Fibroblast of lung (primary cell): ENCODE measurements around the gene RPL19.

Source experiments
- EZH2 ChIP-seq: IDR thresholded peaks from 2 replicates; pipeline ENCODE4 v1.5.1; 2012; ENCODE audit warnings: low read length, control low read depth, mild to moderate bottlenecking; ENCODE audit errors: missing control alignments
- TF ChIP-seq, protein P1 (sequence below), 2 donors: IDR thresholded peaks in 1 of 2; conservative IDR thresholded peaks in 1 of 2; 1 replicate in 1 of 2; 2 replicates in 1 of 2; pipeline ENCODE4 v1.5.1; 2011 to 2012; ENCODE audit warnings: low read length in 2 of 2, control low read depth in 1 of 2, inconsistent platforms in 1 of 2, low read depth in 1 of 2, mild to moderate bottlenecking in 1 of 2

DNA sequence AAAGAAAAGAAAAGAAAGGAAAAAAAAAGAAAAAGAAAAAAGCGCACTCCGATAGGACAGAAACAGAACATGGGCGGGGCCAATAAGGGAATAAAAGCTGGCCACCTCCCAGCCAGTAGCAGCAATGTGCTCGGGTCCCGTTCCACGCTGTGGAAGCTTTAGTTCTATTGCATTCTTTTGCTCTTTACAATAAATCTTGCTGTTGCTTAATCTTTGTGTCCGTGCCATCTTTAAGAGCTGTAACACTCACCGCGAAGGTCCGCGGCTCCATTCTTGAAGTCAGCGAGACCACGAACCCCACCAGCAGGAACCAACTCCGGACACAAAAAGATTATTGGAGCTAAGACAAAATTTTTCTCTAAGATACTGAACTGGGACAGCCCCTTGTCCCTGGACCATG, 31.0 kb upstream of the RPL19 start:
- no peak for TF ChIP-seq EZH2
- TF ChIP-seq, protein P1, sequence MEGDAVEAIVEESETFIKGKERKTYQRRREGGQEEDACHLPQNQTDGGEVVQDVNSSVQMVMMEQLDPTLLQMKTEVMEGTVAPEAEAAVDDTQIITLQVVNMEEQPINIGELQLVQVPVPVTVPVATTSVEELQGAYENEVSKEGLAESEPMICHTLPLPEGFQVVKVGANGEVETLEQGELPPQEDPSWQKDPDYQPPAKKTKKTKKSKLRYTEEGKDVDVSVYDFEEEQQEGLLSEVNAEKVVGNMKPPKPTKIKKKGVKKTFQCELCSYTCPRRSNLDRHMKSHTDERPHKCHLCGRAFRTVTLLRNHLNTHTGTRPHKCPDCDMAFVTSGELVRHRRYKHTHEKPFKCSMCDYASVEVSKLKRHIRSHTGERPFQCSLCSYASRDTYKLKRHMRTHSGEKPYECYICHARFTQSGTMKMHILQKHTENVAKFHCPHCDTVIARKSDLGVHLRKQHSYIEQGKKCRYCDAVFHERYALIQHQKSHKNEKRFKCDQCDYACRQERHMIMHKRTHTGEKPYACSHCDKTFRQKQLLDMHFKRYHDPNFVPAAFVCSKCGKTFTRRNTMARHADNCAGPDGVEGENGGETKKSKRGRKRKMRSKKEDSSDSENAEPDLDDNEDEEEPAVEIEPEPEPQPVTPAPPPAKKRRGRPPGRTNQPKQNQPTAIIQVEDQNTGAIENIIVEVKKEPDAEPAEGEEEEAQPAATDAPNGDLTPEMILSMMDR (conservative IDR thresholded peaks at IDR 0.05 in 1 of 2, IDR thresholded peaks at IDR 0.05 in 1 of 2; ENCODE audit: low read depth in 1 of 2, low read length in 2 of 2): no peak
